Right atrium auricular region (tissue), 2 donors: Measurements from ENCODE around the gene HCFC1R1. TPM values are rescaled to one million over a fixed set of nuclear protein-coding genes. Genes with fewer than 3 reads are reported as not detected.
A peak's percentile ranks its signal among the peaks of the same experiment; 100 is the strongest.

ENCODE experiments used
- DNase-seq: peaks from one replicate; pipeline ENCODE4 v3.0.0-alpha.2; 2019; ENCODE audit warnings: low spot score
- H3K27ac ChIP-seq, 2 donors: fragments of 200-600 bp; sonication (generic); 1 replicate in 1 of 2; 2 replicates in 1 of 2; pipeline ENCODE4 v1.5.1; 2016 to 2019
- H3K27me3 ChIP-seq, 2 donors: fragments of 200-600 bp; sonication (generic); one replicate each; pipeline versions ENCODE4 v1.5.1 to v1.6.0; 2017 to 2019
- H3K36me3 ChIP-seq: fragments of 200-600 bp; sonication (generic); one replicate; pipeline ENCODE4 v1.5.1; 2016
- H3K4me1 ChIP-seq, 2 donors: fragments of 200-600 bp; sonication (generic); one replicate each; pipeline versions ENCODE4 v1.5.1 to v1.6.0; 2017 to 2019
- H3K4me3 ChIP-seq, 2 donors: fragments of 200-600 bp; sonication (generic); 1 replicate in 1 of 2; 2 replicates in 1 of 2; pipeline ENCODE4 v1.5.1; 2017 to 2019; ENCODE audit warnings: mild to moderate bottlenecking in 1 of 2, moderate library complexity in 1 of 2
- H3K9me3 ChIP-seq, 2 donors: fragments of 200-600 bp; sonication (generic); one replicate each; pipeline ENCODE4 v1.5.1; 2019
- CTCF ChIP-seq, 2 donors: fragments of 200-600 bp; sonication (generic); IDR thresholded peaks; one replicate each; pipeline ENCODE4 v1.5.1; 2019; ENCODE audit warnings: antibody characterized with exemption in 2 of 2
- total RNA-seq, 2 donors: library from RNA; depleted of rRNA; stranded (reverse); fragments of >200 nt; gene quantifications; one replicate each; pipeline ENCODE4 v1.1.0, GENCODE V29; 2016

The HCFC1R1 gene
- total RNA-seq, 2 donors from 2014 or later, result 22.5 to 33.1 TPM

- Histone ChIP-seq H3K36me3 (no peaks in the 10 kb centered on the region), H3K4me1 (peaks cover 0 to 41% of the 10 kb centered on the region in 2 donors), H3K27me3 (no peaks in the 10 kb centered on the region), H3K9me3 (no peaks in the 10 kb centered on the region), H3K27ac (no peak overlapping the region), H3K4me3 (no peak overlapping the region)
- no peak for DNase-seq
- TF ChIP-seq CTCF (IDR thresholded peaks at IDR 0.05), result no peak
These were observed 38.8 kb upstream of the HCFC1R1 start for GRCh38 chr16:3062553-3062952.

GRCh38 chr16:3060339-3061127 is 36.8 kb upstream of the HCFC1R1 start:
- Histone ChIP-seq H3K9me3 (no peaks in the 10 kb centered on the region), H3K36me3 (no peaks in the 10 kb centered on the region), H3K27ac (no peak overlapping the region), H3K4me1 (peaks cover 0 to 28% of the 10 kb centered on the region in 2 donors), H3K4me3 (no peak overlapping the region), H3K27me3 (no peaks in the 10 kb centered on the region)
- DNase-seq, result no peak
- TF ChIP-seq CTCF (IDR thresholded peaks at IDR 0.05), result no peak

- Histone ChIP-seq H3K4me3 (peak overlapping the region; percentile 68 to 95), H3K27me3 (no peaks in the 10 kb centered on the region), H3K9me3 (no peaks in the 10 kb centered on the region), H3K27ac (peak overlapping the region; percentile 77 to 83), H3K36me3 (no peaks in the 10 kb centered on the region), H3K4me1 (peaks cover 0 to 26% of the 10 kb centered on the region in 2 donors)
- no peak for DNase-seq
- TF ChIP-seq CTCF (IDR thresholded peaks at IDR 0.05), result no peak
These were observed 36.0 kb upstream of the HCFC1R1 start for GRCh38 chr16:3059723-3060242.

DNA sequence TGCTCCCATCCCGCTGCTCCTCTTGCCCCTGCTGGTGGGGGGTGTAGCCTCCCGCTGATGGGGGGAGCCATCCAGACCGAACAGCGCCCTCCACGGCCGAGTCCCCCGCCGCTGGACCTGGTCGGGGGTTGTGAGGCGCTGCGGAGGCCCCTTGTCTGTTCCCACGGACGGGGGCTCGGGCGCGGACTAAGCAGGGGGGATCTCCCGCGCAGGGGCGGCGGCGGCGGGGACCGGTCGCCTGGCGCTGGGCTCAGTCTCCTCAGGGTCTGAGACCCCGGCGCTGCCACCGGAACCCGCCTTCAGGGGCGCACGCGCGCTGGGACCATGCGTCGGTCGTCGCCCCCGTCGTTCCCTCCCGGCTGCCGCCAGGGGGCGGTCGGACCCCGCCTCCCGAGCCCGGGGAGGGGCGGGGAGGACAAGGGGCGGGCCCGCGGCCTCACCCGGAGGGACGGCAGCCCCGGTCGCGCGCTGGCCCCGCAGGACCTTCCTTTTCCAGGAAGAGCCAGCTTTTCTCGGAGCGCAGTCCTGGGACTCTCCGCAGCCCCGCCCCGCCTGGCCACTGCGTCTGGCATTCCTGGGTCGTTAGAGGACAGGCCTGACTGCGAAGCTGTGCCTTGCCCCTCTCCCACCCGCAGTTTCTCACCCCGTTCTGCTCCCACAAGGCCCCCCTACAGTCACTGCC is 35.4 kb upstream of the HCFC1R1 start:
- no peaks in the 10 kb centered on the region for H3K27me3 ChIP-seq
- peak; percentile 89 for DNase-seq
- peak overlapping the region; percentile 68 to 95 for H3K4me3 ChIP-seq
- TF ChIP-seq CTCF (IDR thresholded peaks at IDR 0.05), result peak; percentile 97 to 98
- H3K4me1 ChIP-seq, result peaks cover 0 to 21% of the 10 kb centered on the region in 2 donors
- H3K36me3 ChIP-seq, result no peaks in the 10 kb centered on the region
- H3K9me3 ChIP-seq, result no peaks in the 10 kb centered on the region
- H3K27ac ChIP-seq, result peak overlapping the region; percentile 77 to 83

GRCh38 chr16:3058139-3059030 is 34.6 kb upstream of the HCFC1R1 start:
- H3K4me1 ChIP-seq, result peaks cover 0 to 21% of the 10 kb centered on the region in 2 donors
- H3K4me3 ChIP-seq, result peak overlapping the region; percentile 68 to 95
- H3K27ac ChIP-seq, result peak overlapping the region in 1 of 2 donors; percentile 83
- H3K27me3 ChIP-seq, result no peaks in the 10 kb centered on the region
- no peaks in the 10 kb centered on the region for H3K9me3 ChIP-seq
- TF ChIP-seq CTCF (IDR thresholded peaks at IDR 0.05), result no peak
- H3K36me3 ChIP-seq, result no peaks in the 10 kb centered on the region
- DNase-seq, result no peak
